DMS79 (cell line): Measurements from ENCODE around the gene VIPR2.

Experiments used
- DNase-seq: peaks from one replicate; lab custom pipeline; 2025; lab: John Stamatoyannopoulos, UW

Gene VIPR2

GRCh38 chr7:159119851-159120539, 24.7 kb downstream of the VIPR2 start:
- DNase-seq = no peak

- DNase-seq = no peak
Observed at GRCh38 chr7:159119026-159119741, 25.5 kb downstream of the VIPR2 start.

GRCh38 chr7:159118623-159119022, 26.0 kb downstream of the VIPR2 start:
- DNase-seq = no peak

- DNase-seq = no peak
Observed at GRCh38 chr7:159118197-159118595, 26.5 kb downstream of the VIPR2 start.

GRCh38 chr7:159117366-159118196, 27.1 kb downstream of the VIPR2 start:
- no peak for DNase-seq

- no peak for DNase-seq
Observed at GRCh38 chr7:159116581-159117339, 27.9 kb downstream of the VIPR2 start.

- no peak for DNase-seq
Observed at GRCh38 chr7:159115601-159116501, 28.8 kb downstream of the VIPR2 start.

GRCh38 chr7:159114981-159115380, 29.7 kb downstream of the VIPR2 start:
- no peak for DNase-seq

GRCh38 chr7:159114096-159114495, 30.6 kb downstream of the VIPR2 start:
- no peak for DNase-seq

- no peak for DNase-seq
Observed at GRCh38 chr7:159113056-159113455, 31.6 kb downstream of the VIPR2 start.

GRCh38 chr7:159112136-159113011, 32.3 kb downstream of the VIPR2 start:
- DNase-seq = no peak

GRCh38 chr7:159109653-159110035, 35.0 kb downstream of the VIPR2 start:
- peak; percentile 61 for DNase-seq

- DNase-seq = no peak
Observed at GRCh38 chr7:159108941-159109652, 35.6 kb downstream of the VIPR2 start.

GRCh38 chr7:159108491-159108890, 36.2 kb downstream of the VIPR2 start:
- no peak for DNase-seq

GRCh38 chr7:159107161-159107892, 37.3 kb downstream of the VIPR2 start:
- no peak for DNase-seq

- DNase-seq = no peak
Observed at GRCh38 chr7:159105832-159106811, 38.5 kb downstream of the VIPR2 start.

- DNase-seq = no peak
Observed at GRCh38 chr7:159105066-159105780, 39.4 kb downstream of the VIPR2 start.
